ENCODE measurements around the gene MED9. TPM values are rescaled to one million over a fixed set of nuclear protein-coding genes. Genes with fewer than 3 reads are reported as not detected.

MED9 gene
- polyA plus RNA-seq, 4 donors: 11.6 to 18.6 (median 16.9) TPM

DNA sequence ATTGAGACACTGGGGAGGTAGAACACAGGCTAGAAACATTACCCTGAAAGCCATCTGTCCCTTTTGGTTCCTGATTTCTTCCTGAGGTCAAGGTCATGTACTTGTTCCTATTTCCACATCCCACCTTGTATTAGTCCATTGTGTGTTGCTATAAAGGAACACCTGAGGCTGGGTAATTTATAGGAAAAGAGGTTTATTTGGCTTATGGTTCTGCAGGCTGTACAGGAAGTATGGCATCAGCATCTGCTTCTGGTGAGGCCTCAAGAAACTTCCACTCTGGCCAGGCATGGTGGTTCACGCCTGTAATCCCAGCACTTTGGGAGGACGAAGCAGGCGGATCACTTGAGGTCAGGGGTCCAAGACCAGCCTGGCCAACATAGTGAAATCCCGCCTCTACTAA is 7.4 kb upstream of the MED9 start:
- FAIRE-seq (no peak), DNase-seq (no peak)
- H3K9me3 ChIP-seq (ENCODE audit: control insufficient read depth in 2 of 2, insufficient read depth in 1 of 2, low read depth in 1 of 2, low read length in 1 of 2): no peaks in the 10 kb centered on the region
- no peak overlapping the region for H3K27ac ChIP-seq (ENCODE audit: low read depth in 1 of 3, low read length in 2 of 3)
- no peak overlapping the region for H3K4me3 ChIP-seq (ENCODE audit: low read depth in 1 of 3, low read length in 3 of 3)
- H3K27me3 ChIP-seq (ENCODE audit: control insufficient read depth in 3 of 3, insufficient read depth in 3 of 3, low read length in 3 of 3): peaks cover 0 to 9% (median 0%) of the 10 kb centered on the region in 3 donors
- H3K36me3 ChIP-seq (ENCODE audit: control insufficient read depth in 3 of 3, insufficient read depth in 2 of 3, low read depth in 1 of 3, low read length in 3 of 3): no peaks in the 10 kb centered on the region
- H3K4me1 ChIP-seq (ENCODE audit: control insufficient read depth in 3 of 3, insufficient read depth in 2 of 3, low read depth in 1 of 3, low read length in 2 of 3): peaks cover 0 to 7% (median 0%) of the 10 kb centered on the region in 3 donors
- WGBS, 3 donors: 95 to 96% (median 96%) methylated on average over 4 of the region's 4 CpGs

DNA sequence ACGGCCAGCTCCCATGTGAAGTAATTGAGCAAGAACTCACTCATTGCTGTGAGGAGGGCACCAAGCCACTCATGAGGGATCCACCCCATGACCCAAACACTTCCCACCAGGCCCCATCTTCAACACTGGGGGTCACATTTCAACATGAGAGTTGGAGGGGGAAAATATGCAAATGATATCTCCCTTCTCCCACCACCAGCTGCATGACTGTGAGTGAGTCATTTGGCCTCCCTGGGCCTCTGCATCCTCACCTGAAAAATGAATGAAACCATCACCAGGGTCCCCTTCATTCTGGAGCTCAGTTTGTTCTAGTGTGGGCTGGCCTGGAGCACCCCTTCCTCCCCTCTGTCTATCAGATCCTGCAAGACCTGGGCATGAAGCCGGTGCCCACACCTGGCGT is 6.8 kb upstream of the MED9 start:
- peaks cover 0 to 9% (median 0%) of the 10 kb centered on the region in 3 donors for H3K27me3 ChIP-seq (ENCODE audit: control insufficient read depth in 3 of 3, insufficient read depth in 3 of 3, low read length in 3 of 3)
- peaks cover 0 to 7% (median 0%) of the 10 kb centered on the region in 3 donors for H3K4me1 ChIP-seq (ENCODE audit: control insufficient read depth in 3 of 3, insufficient read depth in 2 of 3, low read depth in 1 of 3, low read length in 2 of 3)
- no peaks in the 10 kb centered on the region for H3K9me3 ChIP-seq (ENCODE audit: control insufficient read depth in 2 of 2, insufficient read depth in 1 of 2, low read depth in 1 of 2, low read length in 1 of 2)
- FAIRE-seq (no peak), DNase-seq (no peak)
- H3K27ac ChIP-seq (ENCODE audit: low read depth in 1 of 3, low read length in 2 of 3): no peak overlapping the region
- WGBS, 3 donors: 85 to 95% (median 91%) methylated on average over 3 of the region's 3 CpGs
- H3K36me3 ChIP-seq (ENCODE audit: control insufficient read depth in 3 of 3, insufficient read depth in 2 of 3, low read depth in 1 of 3, low read length in 3 of 3): no peaks in the 10 kb centered on the region
- no peak overlapping the region for H3K4me3 ChIP-seq (ENCODE audit: low read depth in 1 of 3, low read length in 3 of 3)

DNA sequence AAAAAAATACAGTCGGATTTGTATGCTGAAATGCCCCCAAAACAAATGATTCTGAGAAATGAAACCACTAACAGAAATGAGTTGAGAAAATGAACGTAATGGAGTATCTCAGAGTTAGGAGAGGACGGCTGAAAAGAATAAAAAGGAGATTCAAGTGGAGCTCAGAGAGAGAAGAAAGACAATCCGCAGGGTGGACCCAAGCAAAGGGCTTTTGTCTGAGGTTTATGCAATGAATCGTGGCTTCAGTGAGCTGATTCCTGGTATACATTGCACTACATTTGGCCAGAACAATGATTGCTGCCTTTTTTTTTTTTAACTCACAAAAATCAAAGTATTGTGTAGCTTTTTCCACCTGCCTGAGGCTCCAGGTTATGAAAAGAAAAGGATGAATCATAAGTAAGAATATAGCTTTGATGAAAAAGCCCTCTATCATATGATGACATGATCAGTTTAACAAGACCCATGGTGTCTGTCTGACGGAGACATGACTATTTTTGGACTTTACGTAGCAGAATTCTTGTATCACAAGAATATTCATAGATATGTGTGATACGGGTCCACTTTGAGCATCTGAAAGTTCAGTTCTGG is 4.4 kb upstream of the MED9 start:
- no peaks in the 10 kb centered on the region for H3K9me3 ChIP-seq (ENCODE audit: control insufficient read depth in 2 of 2, insufficient read depth in 1 of 2, low read depth in 1 of 2, low read length in 1 of 2)
- H3K4me1 ChIP-seq (ENCODE audit: control insufficient read depth in 3 of 3, insufficient read depth in 2 of 3, low read depth in 1 of 3, low read length in 2 of 3): peaks cover 0 to 3% (median 0%) of the 10 kb centered on the region in 3 donors
- no peak overlapping the region for H3K27ac ChIP-seq (ENCODE audit: low read depth in 1 of 3, low read length in 2 of 3)
- FAIRE-seq: no peak
- DNase-seq: no peak
- 48 to 63% (median 48%) methylated on average over 8 of the region's 8 CpGs for WGBS, 3 donors
- no peaks in the 10 kb centered on the region for H3K36me3 ChIP-seq (ENCODE audit: control insufficient read depth in 3 of 3, insufficient read depth in 2 of 3, low read depth in 1 of 3, low read length in 3 of 3)
- H3K4me3 ChIP-seq (ENCODE audit: low read depth in 1 of 3, low read length in 3 of 3): no peak overlapping the region
- peaks cover 0 to 9% (median 0%) of the 10 kb centered on the region in 3 donors for H3K27me3 ChIP-seq (ENCODE audit: control insufficient read depth in 3 of 3, insufficient read depth in 3 of 3, low read length in 3 of 3)

DNA sequence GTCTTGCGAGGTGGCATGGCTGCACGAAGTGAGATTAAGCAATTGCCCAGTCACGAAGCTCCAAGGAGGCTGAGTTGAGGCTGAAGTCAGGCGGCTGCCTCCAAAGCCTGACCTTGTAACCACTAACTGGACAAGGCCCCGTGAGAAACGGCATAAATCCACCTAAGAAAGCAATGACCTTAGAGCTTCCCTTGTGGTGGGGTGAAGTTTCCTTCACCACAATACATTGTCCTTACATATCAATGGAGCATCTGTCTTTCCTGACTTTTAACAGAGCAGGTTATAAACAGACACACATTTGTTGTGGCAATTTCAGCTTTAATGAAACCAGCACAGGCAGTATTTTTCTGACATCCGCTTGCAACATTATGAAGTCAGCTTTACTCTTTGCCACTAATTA is 2.5 kb upstream of the MED9 start:
- Histone ChIP-seq H3K4me1 (ENCODE audit: control insufficient read depth in 3 of 3, insufficient read depth in 2 of 3, low read depth in 1 of 3, low read length in 2 of 3) (peaks cover 3 to 7% (median 3%) of the 10 kb centered on the region in 3 donors), H3K27ac (ENCODE audit: low read depth in 1 of 3, low read length in 2 of 3) (no peak overlapping the region), H3K36me3 (ENCODE audit: control insufficient read depth in 3 of 3, insufficient read depth in 2 of 3, low read depth in 1 of 3, low read length in 3 of 3) (no peaks in the 10 kb centered on the region), H3K4me3 (ENCODE audit: low read depth in 1 of 3, low read length in 3 of 3) (no peak overlapping the region), H3K27me3 (ENCODE audit: control insufficient read depth in 3 of 3, insufficient read depth in 3 of 3, low read length in 3 of 3) (peaks cover 0 to 9% (median 0%) of the 10 kb centered on the region in 3 donors), H3K9me3 (ENCODE audit: control insufficient read depth in 2 of 2, insufficient read depth in 1 of 2, low read depth in 1 of 2, low read length in 1 of 2) (no peaks in the 10 kb centered on the region)
- WGBS, 3 donors: 74 to 87% (median 79%) methylated on average over 7 of the region's 7 CpGs
- DNase-seq: no peak
- no peak for FAIRE-seq

DNA sequence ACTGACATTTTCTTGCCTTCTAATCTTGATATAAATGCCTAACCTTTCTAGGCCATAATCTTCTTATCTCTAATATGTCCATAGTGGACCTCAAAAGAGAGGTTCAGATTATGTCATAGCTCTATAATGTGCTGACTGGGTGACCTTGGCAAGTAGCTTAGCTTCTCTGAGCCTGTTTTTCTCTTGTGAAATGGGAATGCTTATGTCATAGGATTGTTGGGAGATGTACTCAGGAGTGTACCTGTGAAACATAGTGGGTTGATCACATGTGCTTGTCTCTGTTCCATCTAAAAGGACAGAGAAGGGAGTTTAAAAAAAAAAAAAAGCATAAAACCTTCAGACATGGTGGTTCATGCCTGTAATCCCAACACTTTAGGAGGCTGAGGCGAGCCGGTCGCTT is 2.4 kb downstream of the MED9 start:
- peak in 1 of 2 donors; percentile 13 for DNase-seq
- WGBS, 3 donors: 94 to 99% (median 97%) methylated on average over 3 of the region's 3 CpGs
- Histone ChIP-seq H3K4me1 (ENCODE audit: control insufficient read depth in 3 of 3, insufficient read depth in 2 of 3, low read depth in 1 of 3, low read length in 2 of 3) (peaks cover 3 to 7% (median 3%) of the 10 kb centered on the region in 3 donors), H3K36me3 (ENCODE audit: control insufficient read depth in 3 of 3, insufficient read depth in 2 of 3, low read depth in 1 of 3, low read length in 3 of 3) (peaks cover 0 to 17% (median 0%) of the 10 kb centered on the region in 3 donors), H3K4me3 (ENCODE audit: low read depth in 1 of 3, low read length in 3 of 3) (no peak overlapping the region), H3K27ac (ENCODE audit: low read depth in 1 of 3, low read length in 2 of 3) (no peak overlapping the region), H3K9me3 (ENCODE audit: control insufficient read depth in 2 of 2, insufficient read depth in 1 of 2, low read depth in 1 of 2, low read length in 1 of 2) (no peaks in the 10 kb centered on the region), H3K27me3 (ENCODE audit: control insufficient read depth in 3 of 3, insufficient read depth in 3 of 3, low read length in 3 of 3) (no peaks in the 10 kb centered on the region)
- FAIRE-seq: no peak

DNA sequence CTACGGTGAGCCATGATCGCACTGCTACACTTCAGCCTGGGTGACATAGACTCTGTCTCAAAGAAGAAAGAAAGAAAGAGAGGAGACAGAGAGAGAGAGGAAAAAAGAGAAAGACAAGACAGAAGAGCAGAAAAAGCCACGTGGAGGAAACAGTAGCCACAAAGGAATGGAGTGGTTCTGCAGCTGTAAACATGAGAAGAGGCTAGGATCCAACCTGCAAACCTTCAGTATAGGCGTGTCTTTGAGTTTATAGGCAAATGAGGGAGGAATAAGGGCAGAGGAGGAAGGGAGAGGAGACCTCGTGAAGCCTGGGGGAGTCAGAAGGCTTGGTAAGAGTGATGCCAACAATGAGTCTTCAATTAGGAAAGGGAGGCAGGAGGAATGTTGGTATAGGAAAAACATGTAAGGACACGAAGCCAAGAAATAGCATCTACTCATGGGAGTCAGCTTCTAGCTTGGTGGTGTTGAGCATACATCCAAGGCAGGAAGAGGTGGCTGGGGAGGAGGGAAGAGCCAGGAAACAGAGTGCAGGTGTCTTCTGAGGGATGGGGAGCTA is 3.9 kb downstream of the MED9 start:
- DNase-seq (no peak), FAIRE-seq (no peak)
- H3K27ac ChIP-seq (ENCODE audit: low read depth in 1 of 3, low read length in 2 of 3): no peak overlapping the region
- 67 to 70% (median 69%) methylated on average over 6 of the region's 6 CpGs for WGBS, 3 donors
- no peaks in the 10 kb centered on the region for H3K9me3 ChIP-seq (ENCODE audit: control insufficient read depth in 2 of 2, insufficient read depth in 1 of 2, low read depth in 1 of 2, low read length in 1 of 2)
- no peak overlapping the region for H3K4me3 ChIP-seq (ENCODE audit: low read depth in 1 of 3, low read length in 3 of 3)
- H3K4me1 ChIP-seq (ENCODE audit: control insufficient read depth in 3 of 3, insufficient read depth in 2 of 3, low read depth in 1 of 3, low read length in 2 of 3): peaks cover 3 to 7% (median 3%) of the 10 kb centered on the region in 3 donors
- H3K27me3 ChIP-seq (ENCODE audit: control insufficient read depth in 3 of 3, insufficient read depth in 3 of 3, low read length in 3 of 3): no peaks in the 10 kb centered on the region
- H3K36me3 ChIP-seq (ENCODE audit: control insufficient read depth in 3 of 3, insufficient read depth in 2 of 3, low read depth in 1 of 3, low read length in 3 of 3): peaks cover 0 to 31% (median 4%) of the 10 kb centered on the region in 3 donors

DNA sequence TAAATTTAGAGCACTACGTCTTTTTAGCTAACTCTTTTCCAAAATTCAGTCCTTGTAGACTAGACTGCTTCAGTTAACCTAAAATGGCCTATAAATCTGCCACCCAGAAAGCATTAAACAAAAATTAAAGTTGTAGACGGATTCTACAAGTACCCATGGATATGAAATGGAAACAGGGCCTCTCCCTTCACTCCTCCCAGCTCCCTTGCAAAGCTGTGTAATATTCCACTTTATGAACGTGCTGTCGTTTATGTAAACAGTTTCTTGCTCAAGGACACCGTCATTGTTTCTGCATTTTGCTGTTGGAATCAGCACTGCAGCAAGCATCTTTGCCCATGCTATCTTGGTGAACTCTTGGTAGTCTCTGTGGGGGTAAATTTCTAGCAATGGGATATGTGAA is 5.1 kb downstream of the MED9 start:
- Histone ChIP-seq H3K4me1 (ENCODE audit: control insufficient read depth in 3 of 3, insufficient read depth in 2 of 3, low read depth in 1 of 3, low read length in 2 of 3) (peaks cover 3 to 7% (median 3%) of the 10 kb centered on the region in 3 donors), H3K27ac (ENCODE audit: low read depth in 1 of 3, low read length in 2 of 3) (no peak overlapping the region), H3K9me3 (ENCODE audit: control insufficient read depth in 2 of 2, insufficient read depth in 1 of 2, low read depth in 1 of 2, low read length in 1 of 2) (no peaks in the 10 kb centered on the region), H3K4me3 (ENCODE audit: low read depth in 1 of 3, low read length in 3 of 3) (no peak overlapping the region), H3K27me3 (ENCODE audit: control insufficient read depth in 3 of 3, insufficient read depth in 3 of 3, low read length in 3 of 3) (no peaks in the 10 kb centered on the region), H3K36me3 (ENCODE audit: control insufficient read depth in 3 of 3, insufficient read depth in 2 of 3, low read depth in 1 of 3, low read length in 3 of 3) (peaks cover 0 to 40% (median 4%) of the 10 kb centered on the region in 3 donors)
- 78 to 80% (median 79%) methylated on average over 5 of the region's 5 CpGs for WGBS, 3 donors
- FAIRE-seq (no peak), DNase-seq (no peak)

DNA sequence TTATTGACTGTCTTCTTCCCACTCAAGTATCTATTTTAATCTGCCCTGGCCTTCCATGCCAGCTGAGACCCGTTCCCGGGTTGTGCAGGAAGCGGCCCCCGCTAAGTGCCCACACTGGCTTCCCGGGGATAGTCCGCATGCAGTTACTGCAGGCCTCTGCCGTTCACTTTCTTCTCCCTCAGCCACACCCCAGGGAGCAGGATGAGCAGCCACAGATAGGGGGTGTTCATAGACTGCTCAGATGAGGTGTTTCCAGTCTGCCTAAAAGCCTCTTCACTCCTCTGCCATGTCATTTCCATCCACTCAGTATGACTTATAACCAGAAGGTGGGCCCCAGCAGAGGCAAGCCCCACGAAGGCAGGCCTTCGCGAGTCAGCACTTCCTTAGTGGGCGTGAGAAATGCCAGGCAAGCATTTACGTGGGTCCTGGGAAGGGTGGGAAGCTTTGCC is 7.7 kb downstream of the MED9 start:
- 57 to 74% (median 68%) methylated on average over 12 of the region's 12 CpGs for WGBS, 3 donors
- Histone ChIP-seq H3K9me3 (ENCODE audit: control insufficient read depth in 2 of 2, insufficient read depth in 1 of 2, low read depth in 1 of 2, low read length in 1 of 2) (no peaks in the 10 kb centered on the region), H3K4me3 (ENCODE audit: low read depth in 1 of 3, low read length in 3 of 3) (no peak overlapping the region), H3K27ac (ENCODE audit: low read depth in 1 of 3, low read length in 2 of 3) (no peak overlapping the region), H3K27me3 (ENCODE audit: control insufficient read depth in 3 of 3, insufficient read depth in 3 of 3, low read length in 3 of 3) (no peaks in the 10 kb centered on the region), H3K36me3 (ENCODE audit: control insufficient read depth in 3 of 3, insufficient read depth in 2 of 3, low read depth in 1 of 3, low read length in 3 of 3) (peaks cover 4 to 50% (median 9%) of the 10 kb centered on the region in 3 donors), H3K4me1 (ENCODE audit: control insufficient read depth in 3 of 3, insufficient read depth in 2 of 3, low read depth in 1 of 3, low read length in 2 of 3) (no peaks in the 10 kb centered on the region)
- DNase-seq (no peak), FAIRE-seq (no peak)

Data from small intestine (tissue), 7 donors.